Islet precursor cell (in vitro differentiated cells): ENCODE results near the gene RSPH1.

Experiments used
- DNase-seq: peaks from one replicate; pipeline ENCODE4 v3.0.0-alpha.2; 2018

Gene RSPH1

DNA sequence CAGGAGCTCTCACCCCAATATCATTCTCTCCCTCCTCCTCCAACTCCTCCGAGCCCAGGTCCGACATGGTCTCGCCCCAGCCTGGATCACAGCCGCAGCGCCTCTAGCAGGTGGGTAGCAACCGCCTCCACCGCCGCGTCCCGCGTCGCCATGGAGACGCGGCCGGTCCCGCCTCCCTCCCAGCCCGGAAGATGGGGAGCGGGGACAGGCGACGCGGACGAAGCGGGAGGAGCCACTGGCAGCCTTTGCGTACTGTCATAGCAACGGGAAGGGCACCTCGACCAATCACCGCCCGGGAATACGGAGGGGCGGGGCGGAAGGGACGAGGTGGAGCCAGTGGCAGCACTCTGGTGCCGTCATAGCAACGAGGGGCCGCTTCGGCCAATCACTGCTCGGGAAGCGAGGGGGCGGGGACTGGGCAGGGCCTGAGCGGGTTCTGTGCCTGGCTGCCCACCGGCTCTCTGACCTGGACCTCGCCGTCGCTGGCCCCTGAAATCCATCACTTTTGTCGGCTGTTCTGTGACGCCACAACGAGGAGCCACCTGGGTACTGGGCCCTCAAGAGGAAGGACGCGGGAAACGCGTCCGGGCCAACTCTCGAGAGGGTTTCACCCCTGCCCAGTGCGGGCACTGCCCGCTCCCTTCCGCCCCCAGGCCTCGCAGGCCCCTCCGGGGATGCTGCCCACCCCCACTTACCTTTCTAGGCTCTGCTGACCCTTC, at the start of gene RSPH1:
Gene RSPH1, minus strand, starts transcription at position 105 of the 719 bp plus-strand sequence. Its CDS starts 38 bp downstream, at position 67.
- peak; percentile 100 for DNase-seq

DNA sequence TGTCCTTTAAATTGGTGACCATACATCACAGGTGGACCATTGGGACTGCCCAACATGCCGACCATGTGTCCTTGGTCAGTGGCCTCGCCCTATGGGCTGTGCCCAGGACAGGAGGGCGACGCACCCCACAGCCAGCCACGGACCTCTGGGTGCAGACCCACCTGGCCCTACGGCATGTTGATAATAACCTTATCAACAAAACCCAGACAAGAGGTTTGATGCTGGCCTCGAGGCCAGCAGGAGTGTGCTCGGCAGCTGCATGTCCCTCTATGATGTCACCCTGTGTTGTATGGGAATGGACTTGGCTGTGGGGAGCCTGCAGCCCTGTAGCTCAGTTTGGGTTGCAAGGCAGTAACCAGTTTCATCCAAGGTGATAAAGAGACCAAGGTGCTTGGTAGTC, 49.7 kb upstream of the RSPH1 start:
- no peak for DNase-seq

DNA sequence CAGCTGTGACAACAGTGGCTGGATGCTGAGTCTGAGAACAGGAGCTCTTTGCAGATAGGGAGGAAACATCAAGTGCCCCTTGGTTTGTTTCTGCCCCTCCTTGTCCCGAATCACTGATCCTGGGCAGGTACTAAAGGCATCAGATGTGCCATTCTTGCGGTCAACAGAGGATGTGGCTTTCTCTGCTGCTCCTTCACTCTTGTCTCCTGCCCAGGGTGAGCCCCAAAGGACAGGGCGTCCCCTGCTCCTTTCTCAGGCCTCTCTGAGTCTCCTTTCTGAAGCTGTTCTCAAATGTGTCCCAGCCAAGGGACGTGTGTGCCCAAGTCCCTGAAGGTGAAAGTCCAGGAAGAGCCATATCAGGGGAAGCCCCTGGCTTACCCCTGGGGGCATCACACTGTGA, 49.3 kb upstream of the RSPH1 start:
- DNase-seq, result no peak

DNA sequence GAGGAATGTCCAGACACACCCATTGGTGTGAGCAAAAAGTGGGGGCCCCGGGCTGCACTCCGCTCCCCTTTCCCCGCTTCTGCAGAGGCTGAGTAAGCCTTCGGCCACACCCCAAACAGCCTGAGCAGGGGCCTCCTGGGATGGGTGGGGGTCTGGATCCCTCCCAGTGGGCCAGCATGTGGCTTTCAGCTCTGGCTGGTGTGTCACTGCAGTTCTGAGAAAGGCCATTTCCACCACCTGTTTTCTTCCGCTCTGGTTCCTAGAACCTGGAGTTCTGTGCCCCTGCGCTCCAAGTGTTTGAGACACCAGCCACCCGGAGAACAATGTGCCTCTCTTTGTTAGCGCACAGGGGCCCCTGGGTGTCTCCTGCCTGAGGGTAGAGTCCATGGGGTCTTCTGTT, 48.5 kb upstream of the RSPH1 start:
- no peak for DNase-seq

DNA sequence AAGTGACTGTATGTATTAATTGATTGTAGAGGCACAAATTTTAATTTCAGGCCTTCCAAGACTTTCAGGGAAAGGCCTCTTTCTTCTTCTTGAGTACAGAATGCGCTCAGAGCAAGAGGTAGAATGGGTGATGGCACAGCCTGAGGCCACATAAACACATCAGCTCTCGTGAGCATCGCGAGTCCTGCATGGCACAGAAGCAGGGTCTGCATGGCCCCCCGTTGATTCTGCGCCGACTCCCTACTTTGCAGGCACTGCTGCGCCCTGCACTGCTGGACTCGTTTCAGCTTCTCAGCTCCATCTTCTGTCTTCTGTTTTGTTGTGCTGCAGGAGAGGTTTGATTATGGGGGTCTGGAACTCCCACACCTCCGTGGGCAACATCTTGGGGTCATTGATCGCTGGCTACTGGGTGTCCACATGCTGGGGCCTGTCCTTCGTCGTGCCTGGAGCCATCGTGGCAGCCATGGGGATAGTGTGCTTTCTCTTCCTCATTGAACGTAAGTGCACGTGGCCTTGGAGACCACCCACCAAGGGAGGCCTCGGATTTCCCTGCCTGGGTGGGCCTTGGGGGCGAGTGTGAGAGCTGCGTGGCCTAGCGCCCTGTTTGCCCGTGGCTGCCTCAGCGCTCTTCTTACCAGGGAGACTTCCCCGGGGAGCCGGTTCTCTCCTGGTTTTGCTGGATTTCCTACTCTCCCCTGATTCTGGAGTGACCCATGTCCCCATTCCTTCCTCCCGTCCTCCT, 47.3 kb upstream of the RSPH1 start:
- DNase-seq, result no peak

DNA sequence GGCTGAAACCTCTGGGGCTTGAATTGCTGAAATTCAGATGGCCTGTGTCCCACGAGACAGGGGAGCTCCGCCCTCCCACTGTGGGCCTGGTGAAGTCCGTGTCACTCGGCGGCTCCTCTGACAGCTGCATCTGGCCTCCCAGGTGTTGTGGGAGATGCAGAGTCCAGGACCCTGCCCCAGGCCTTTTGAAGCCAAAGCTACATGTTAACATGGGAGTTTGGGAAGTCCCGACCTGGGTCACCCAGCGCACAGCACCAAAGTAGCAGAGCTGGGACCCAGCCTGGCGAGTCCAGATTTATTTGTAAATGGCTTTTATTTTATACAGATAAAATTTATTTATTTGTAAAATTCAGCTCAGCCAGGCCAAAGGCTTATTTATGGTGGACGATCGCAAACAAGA, 46.6 kb upstream of the RSPH1 start:
- DNase-seq, result no peak

DNA sequence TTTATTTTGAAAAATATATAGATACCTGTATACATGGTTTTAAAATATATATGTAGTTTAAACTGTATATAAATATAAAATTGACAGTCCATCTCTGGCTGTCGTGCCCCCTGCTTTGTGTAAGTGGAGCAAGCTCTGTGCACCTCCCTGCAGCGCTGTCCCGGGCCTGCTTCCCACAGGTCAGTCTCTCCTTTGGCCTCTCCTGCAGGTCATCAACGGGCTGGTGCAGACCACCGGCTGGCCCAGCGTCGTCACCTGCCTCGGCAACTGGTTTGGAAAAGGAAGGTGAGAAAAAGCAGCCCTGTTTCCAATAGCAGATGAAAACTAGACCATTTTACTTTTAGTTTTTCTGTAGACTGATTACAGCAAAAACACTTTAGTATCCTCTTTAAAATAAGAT, 46.2 kb upstream of the RSPH1 start:
- no peak for DNase-seq

DNA sequence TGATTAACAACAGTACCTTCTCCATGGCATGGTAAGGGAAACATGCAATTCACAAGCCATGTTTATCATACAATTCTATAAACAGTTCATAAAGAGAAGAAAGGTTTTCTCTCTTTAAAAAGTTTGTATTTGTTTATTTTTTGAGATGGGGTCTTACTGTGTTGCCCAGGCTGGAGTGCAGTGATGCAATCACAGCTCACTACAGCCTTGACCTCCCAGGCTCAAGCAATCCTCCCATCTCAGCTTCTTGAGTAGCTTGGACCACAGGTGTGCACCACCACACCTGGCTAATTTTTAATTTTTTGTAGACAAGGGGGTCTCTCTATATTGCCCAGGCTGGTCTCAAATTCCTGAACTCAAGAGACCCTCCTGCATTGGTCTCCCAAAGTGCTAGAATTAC, 45.6 kb upstream of the RSPH1 start:
- DNase-seq, result no peak

DNA sequence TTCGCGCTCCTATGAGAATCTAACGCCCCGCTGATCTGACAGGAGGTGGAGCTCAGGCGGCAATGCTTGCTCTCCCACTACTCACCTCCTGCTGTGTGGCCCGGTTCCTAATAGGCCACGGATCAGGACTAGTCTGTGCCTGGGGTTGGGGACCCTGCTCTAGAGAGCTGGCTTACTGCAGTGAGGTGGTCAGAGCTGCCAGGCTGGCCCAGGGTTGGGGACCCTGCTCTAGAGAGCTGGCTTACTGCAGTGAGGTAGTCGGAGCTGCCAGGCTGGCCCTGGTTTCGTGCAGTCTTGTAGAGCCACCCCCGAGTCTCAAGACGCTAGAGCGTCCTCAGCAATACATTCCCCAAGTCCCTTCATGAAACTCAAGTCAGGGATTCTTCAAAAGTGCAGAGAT, 45.1 kb upstream of the RSPH1 start:
- DNase-seq, result no peak

DNA sequence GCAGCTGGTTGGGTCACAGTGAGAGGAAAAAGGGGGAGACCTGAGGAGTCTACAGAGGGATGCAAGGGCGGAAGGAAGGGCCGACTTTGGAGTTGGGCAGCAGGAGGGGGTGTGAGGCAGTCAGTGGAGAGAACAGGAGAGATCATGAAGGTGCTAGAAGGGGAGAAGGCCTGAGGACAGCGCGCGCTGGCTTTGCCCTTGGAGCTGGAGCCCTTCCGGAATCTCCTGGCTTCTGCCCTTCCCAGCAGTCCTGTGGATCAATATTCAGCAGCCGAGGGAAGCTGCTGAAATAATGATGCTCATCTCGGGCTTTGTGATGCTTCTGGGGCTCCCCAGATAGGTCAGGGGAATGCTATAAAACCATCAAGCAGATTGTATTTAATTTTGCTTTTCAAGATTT, 44.4 kb upstream of the RSPH1 start:
- DNase-seq, result no peak

DNA sequence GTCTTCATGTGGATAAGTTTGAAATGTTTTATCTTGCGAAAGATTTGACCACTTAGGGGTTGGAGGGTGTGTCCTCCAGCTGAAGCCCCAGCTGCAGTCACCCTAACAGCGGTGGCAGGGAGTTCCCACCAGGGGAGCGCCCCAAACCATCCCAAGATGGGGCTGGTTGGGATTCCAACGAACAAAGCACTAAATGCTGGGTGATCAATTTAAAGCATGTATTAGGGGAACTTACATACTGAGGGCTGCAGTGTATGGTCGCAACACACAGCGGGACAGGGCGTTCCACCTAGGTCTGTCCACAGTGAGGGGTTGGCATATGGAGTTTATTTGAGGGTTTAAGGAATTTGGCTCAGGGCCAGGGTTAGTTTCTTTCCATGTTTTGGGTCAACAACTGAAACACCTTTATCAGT, 43.9 kb upstream of the RSPH1 start:
- DNase-seq, result no peak

DNA sequence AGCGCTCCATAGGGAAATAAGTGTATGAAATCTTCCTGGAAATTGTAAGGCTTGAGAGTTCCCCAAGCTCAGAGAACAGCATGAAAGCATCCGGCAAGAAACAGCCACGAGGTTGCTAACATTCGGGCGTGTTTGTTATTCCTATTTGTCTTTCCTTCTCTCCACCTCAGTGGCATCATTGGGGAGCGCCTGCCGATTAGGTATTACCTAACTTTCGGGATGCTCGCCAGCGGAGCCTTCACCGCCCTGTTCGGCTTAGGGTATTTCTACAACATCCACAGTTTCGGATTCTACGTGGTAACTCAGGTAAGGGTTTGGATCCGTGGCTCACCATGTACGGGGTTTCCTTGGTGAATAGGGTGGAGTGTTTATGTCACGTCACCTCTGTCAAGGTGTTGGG, 43.3 kb upstream of the RSPH1 start:
- no peak for DNase-seq

DNA sequence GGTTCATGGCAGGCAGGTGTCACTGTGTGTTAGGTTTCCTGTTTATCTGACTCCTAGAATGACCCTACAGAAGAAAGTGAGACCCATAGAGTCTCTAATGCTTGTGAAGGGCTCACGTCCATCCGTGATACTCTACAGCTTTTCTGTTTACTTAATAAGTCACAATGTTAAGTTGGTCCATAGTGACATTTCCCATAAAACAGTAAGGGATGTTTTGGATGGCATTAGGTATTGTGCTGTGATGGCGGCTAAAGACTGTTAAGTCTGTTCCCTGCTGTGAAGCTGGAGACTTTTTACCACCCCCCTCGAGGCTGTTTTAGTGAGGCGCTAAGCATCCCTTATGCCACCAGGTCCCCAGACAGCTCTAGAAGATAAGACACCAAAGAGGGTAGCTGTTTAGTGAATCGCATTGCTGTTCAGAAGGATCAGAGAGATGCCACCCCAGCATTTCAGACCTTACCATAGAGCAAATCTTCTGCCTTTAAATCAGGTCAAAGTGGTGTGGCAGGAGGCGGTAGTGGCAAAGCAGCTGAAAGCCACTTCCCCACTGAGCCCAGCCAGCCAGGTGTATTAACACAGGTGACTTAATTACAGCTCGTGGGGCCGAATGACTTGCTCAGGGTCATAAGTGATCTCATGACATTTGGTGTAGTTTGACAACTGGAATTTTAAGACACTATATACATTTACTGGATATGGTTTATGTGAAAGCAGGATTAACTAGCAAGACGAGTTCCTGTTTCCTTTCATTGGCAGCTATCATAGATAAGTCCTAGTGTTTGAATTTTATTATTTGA, 42.7 kb upstream of the RSPH1 start:
- DNase-seq, result no peak

DNA sequence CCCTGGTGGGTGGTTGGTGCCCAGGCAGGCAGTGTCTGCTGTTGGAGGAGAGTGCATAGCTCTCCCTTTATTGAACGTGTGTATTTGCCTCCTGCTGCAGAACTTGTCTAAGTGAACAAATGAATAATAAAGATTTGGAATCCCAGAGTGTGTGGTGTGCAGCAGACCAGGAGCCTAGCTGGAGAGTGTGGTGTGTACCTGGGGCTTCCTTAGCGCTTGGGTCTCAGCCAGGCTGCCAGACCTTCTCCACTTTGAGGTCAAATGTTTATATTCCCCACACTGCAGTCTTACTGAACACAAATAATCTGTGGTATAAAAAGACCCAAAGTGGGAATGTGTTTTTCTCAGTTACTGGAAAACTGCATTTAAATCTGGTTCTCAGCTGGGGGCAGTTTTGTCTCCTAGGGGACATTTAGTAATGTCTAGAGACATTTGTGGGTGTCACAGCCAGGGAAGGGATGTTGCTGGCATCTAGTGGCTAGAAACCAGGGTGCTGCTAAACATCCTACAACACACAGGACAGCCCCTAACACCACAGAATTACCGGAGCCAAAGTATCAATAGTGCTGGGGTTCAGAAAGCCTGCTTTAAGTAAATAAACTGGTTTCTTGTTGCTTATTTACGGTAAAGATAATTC, 41.2 kb upstream of the RSPH1 start:
- DNase-seq, result no peak

DNA sequence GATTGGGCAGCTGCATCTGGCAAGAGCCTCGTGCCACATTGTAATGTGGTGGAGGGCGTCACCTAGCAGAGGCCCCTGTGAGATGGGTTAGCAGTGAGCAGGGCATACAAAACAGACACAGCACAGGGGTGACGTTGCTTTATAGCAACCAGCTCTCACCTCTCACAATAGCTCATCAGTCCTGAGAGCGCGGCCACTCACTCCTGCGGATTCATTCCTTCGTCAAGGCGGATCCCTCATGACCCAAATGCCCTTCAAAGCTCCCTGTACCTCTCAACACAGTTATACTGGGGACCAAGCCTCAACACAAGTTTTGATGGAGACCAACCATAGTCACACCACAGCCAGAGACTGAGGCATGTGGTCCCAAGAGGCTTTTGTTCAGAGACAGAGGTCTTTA, 40.6 kb upstream of the RSPH1 start:
- DNase-seq, result no peak

DNA sequence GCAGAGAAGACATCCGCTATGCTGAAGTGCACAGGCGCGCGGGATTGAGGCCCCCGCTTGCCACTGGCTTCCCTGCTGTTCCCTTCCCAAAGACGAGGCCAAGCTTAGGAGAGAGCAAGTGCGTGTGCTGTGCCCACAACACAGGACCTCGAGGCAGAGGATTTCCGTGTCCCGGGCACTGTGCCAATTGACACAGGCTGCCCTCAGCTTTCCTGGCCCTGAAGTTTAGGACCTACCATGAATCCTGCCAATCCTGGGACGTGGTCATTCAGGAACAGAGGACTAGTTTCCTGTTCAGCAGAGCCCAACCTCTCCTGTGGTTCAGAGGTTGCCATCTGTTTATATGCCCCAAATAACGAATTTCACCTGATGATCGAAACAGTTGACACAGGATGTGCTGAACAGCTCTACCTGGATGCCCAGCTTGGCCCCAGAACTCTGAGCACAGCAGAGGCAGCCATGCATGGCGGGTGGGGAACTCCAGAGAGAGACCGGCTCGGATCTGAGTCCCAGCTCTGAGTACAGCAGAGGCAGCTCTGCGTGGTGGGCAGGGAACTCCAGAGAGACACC, 39.7 kb upstream of the RSPH1 start:
- DNase-seq, result no peak

DNA sequence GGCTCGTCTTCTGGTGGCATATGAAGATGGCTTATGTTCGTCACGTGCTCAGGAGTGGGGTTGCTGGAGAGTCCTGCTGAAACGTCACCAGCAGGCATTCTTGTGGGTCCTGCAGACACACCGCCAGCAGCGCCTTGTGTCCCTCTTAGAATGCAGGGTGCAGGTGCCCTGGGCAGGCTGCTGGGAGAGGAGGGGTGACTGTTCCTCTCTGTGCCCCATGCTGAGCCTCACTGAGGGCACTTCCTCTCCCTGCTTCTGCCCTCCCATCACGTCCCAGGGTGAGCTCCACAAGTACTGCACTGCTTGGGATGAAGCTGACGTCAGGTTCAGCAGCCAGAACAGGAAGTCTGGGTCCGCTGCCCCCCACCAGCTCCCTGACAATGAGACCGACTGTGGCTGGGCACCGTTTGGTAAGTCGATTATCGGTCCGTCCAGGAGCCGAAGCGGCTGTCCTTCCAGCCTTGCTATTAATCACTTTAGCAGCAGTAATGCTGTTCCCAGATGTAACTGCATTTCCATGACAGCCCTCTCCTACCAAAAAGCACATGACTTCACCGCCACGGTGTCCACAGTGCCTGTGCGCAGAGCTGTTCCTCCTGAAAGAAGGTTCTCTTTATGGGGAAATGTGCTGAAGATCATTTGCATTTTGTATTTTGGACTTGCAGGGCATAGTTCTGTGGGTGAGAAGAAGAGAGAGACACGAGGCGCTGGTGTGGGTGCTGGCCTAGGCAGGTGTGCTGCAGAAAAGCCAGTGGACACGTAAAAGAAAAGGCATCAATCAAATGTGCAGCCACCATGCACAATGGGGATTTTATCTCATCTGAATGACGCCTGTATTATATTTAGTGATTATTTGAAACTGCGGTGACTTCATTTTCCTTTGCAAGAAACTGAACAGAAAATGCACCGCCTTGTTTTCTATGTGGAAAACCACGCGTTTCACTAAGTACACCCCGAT, 38.7 kb upstream of the RSPH1 start:
- DNase-seq, result peak; percentile 33

DNA sequence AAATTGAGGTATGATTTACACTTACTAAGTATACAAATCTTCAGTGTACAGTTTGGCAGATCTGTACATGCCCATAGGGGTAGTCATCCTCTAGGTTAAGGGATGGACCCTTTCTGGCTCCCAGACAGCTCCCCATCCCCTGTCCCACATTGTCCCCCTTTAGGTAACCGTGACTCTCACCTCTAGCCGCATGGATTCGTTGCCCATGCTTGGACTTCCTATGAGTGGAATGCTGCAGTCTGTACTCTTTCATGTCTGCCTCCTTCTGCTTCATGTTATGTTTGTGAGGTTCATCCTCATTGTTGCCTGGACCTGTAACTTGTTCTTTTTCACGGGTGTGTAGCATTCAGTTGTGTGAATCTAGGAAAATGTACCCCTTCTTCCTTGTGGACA, 37.9 kb upstream of the RSPH1 start:
- no peak for DNase-seq

DNA sequence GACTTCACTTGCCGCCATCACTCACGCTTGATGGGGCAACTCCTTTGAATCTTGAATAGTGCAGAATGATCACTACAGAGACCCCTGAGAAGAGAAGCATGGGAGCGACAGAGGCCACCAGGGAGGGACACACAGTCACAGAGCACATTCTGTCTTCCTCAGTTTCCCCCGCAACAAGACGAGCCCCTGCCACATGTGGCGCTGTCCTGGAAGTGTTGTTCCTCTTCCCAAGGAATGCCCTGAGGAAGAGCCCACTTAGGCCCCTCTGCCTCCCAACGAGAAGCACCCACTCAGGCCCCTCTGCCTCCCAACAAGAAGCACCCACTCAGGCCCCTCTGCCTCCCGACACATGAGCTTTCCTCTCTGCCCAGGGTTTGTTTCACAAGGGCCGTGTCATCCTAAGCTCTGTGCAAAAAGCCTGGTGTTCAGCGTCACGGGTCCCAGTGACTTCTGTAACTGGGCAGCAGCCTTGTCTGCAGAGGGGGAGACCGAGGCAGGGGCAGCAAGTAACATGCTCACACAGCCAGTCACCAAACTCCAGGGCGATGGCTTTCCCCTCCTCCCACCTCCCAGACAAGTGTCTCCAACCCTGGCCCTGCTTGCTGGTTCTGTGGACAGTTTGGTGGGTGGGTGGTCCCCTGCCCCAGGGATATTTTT, 37.4 kb upstream of the RSPH1 start:
- peak; percentile 30 for DNase-seq

DNA sequence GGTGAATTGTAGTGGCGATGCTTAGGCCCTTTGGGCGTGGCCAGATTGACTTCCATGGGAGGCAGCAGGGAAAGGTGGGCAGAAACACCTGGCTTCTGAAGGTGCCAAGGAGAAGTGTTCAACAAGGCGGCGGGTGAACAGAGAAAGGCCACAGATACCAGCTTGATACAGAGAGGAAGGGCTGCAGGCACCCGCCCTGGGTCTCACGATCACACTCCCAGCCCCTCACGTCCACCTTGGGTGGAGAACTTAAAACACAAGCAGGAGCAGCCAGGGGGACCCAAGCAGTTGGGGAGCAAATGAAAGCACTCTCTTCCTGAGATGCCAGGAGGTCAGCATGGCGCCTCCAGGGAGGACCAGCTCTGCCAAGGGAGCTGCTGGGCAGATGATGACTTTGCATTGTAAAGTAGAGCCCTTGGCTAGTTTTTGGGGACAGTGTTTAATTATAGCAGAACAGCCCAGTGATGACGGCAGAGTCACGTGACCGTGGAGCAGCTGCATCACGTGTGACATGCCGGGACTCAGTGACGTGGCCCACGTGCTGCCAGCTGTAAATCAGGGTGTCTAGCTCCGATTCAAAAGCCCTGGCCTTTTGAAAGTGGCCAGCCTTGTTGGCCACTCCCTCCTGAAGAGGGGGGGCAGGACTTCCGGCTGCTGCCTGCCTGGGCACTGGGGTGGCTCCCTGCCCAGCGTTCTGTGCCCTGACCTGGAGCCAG, 36.6 kb upstream of the RSPH1 start:
- no peak for DNase-seq

DNA sequence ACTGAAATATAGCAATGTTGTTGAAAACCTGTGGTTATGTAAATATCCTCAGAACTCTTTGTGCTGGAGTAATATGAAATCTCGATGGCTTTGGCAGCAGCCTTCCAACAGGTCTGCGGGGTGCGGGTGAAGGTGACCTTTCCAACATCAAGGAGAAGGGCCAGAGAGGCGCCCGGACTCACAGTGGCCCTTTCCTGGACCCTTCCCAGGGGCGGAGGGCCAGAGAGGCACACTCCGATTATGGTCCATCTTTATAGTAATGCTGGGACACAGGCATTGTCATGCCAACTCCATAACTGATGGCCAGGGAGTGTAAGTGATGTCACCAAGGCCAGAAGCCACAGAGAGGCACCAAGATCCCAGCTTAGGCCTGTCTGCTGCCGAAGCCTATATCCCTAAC, 35.7 kb upstream of the RSPH1 start:
- DNase-seq, result no peak
